Activated CD4-positive, alpha-beta memory T cell treated with anti-CD3 and anti-CD28 coated beads for 36 hours (primary cell): Measurements from ENCODE around the gene SETX. TPM values are rescaled to one million over a fixed set of nuclear protein-coding genes. Genes with fewer than 3 reads are reported as not detected.

Source experiments
- CTCF ChIA-PET: fragments of 350-600 bp; sonication (Branson Sonifier 250); formaldehyde crosslinking; loops from one replicate; lab custom pipeline; 2021; ENCODE audit warnings: antibody characterized with exemption, inconsistent platforms; lab: Charles Lee
- POLR2A ChIA-PET: fragments of 350-600 bp; sonication (Branson Sonifier 250); formaldehyde crosslinking; loops from one replicate; lab custom pipeline; 2021; ENCODE audit warnings: antibody characterized with exemption; lab: Charles Lee
- DNase-seq: peaks from one replicate; pipeline ENCODE4 v3.0.0-alpha.2; 2020
- H3K27ac Mint-ChIP-seq: one replicate; pipeline ENCODE4 v1.8.0; 2021; ENCODE audit warnings: mixed read lengths
- H3K27me3 Mint-ChIP-seq: one replicate; pipeline ENCODE4 v1.8.0; 2021; ENCODE audit warnings: mixed read lengths
- H3K36me3 Mint-ChIP-seq: one replicate; pipeline ENCODE4 v1.8.0; 2021; ENCODE audit warnings: mixed read lengths
- H3K4me1 Mint-ChIP-seq: one replicate; pipeline ENCODE4 v1.8.0; 2021; ENCODE audit warnings: low read depth, mixed read lengths
- H3K4me3 Mint-ChIP-seq: one replicate; pipeline ENCODE4 v1.8.0; 2021; ENCODE audit warnings: mild to moderate bottlenecking, mixed read lengths
- H3K9me3 Mint-ChIP-seq: one replicate; pipeline ENCODE4 v1.8.0; 2021; ENCODE audit warnings: mixed read lengths
- intact Hi-C: fragments of 100-400 bp; cut with micrococcal nuclease; formaldehyde crosslinking; loops from one replicate; pipeline ENCODE4 v1.15.1; 2023
- total RNA-seq, 2 experiments: library from RNA; stranded (reverse); gene quantifications; one replicate each; pipeline ENCODE4 v1.2.3, GENCODE V29; 2021

Gene SETX
- total RNA-seq, 2 experiments from 2014 or later: 41.6 to 42.3 TPM

DNA sequence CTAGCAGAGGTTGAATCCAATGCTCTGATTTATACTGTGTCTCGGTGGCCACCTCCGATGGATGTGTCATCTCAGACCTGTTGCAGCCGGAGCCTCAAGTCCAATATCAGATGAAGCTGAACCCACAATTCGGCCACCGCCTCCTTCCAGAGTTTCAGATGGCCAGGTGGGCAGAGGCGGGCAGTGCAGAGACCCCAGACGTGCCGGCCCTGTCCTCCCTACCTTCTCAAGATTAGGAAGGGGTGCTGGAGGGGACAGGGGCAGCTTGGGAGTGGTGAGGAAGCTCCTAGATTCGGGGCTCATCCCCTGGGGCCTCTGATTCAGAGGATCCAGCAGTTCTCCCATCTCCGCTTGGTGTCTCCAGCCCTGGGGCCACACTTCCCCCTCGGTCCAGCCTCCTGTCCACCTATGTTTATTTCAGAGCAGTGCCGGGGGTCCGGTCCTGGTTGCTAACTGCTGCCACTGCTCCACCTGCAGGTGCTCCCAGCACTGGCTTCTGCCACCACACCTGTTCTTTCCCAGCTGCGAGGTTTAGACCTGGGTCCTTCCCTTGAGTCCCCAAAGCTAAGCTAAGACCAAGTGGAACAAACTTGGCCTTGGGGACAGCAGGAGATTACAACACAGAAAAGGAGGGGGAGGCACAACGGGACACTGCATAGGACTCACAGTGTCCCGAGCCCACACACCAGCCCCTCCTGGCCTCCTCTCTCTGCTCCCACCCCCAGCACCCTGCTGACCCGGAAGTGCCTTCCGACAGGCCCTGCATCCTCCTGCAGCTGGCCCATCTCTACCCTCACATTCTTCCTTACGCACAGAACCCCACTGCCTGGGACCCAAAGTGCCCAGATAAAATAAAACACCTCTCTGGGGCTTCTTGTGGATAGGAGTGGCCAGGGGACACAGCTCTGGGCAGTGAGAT lies 111.4 kb downstream of the SETX start:
- no peak for DNase-seq
- peaks cover 8% of the 10 kb centered on the region for H3K4me1 Mint-ChIP-seq
- ChIA-PET POLR2A (no interaction called here), CTCF (interaction anchor here (1.2 kb wide), 1 partner anchor 9 kb away, joined by 5 read pairs; no protein-coding TSS in a partner anchor)
- intact Hi-C loops: no loop called here
- peaks cover 8% of the 10 kb centered on the region for H3K27me3 Mint-ChIP-seq
- H3K4me3 Mint-ChIP-seq: peak overlapping the region; percentile 20
- no peaks in the 10 kb centered on the region for H3K36me3 Mint-ChIP-seq
- H3K27ac Mint-ChIP-seq: no peak overlapping the region
- no peaks in the 10 kb centered on the region for H3K9me3 Mint-ChIP-seq

GRCh38 chr9:132242621-132243155 lies 112.1 kb downstream of the SETX start:
- no peaks in the 10 kb centered on the region for H3K9me3 Mint-ChIP-seq
- DNase-seq: no peak
- no peak overlapping the region for H3K27ac Mint-ChIP-seq
- H3K4me3 Mint-ChIP-seq: peak overlapping the region; percentile 84
- no peaks in the 10 kb centered on the region for H3K36me3 Mint-ChIP-seq
- H3K27me3 Mint-ChIP-seq: peaks cover 8% of the 10 kb centered on the region
- CTCF ChIA-PET: interaction anchor here (1.2 kb wide), 1 partner anchor 10 kb away, joined by 5 read pairs; no protein-coding TSS in a partner anchor
- peaks cover 8% of the 10 kb centered on the region for H3K4me1 Mint-ChIP-seq
- POLR2A ChIA-PET: no interaction called here
- intact Hi-C loops: no loop called here

DNA sequence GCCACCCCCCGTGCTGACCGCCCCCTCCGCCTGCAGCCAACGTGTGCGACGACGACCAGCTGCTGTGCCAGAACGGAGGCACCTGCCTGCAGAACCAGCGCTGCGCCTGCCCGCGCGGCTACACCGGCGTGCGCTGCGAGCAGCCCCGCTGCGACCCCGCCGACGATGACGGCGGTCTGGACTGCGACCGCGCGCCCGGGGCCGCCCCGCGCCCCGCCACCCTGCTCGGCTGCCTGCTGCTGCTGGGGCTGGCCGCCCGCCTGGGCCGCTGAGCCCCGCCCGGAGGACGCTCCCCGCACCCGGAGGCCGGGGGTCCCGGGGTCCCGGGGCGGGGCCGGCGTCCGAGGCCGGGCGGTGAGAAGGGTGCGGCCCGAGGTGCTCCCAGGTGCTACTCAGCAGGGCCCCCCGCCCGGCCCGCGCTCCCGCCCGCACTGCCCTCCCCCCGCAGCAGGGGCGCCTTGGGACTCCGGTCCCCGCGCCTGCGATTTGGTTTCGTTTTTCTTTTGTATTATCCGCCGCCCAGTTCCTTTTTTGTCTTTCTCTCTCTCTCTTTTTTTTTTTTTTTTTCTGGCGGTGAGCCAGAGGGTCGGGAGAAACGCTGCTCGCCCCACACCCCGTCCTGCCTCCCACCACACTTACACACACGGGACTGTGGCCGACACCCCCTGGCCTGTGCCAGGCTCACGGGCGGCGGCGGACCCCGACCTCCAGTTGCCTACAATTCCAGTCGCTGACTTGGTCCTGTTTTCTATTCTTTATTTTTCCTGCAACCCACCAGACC lies 112.8 kb downstream of the SETX start:
- CTCF ChIA-PET: interaction anchor here (0.6 to 10.1 kb wide), 10 partner anchors 10 to 502 kb away, joined by 3 to 179 read pairs (median 6); partner anchors contain the start of genes DDX31 and GTF3C4
- Mint-ChIP-seq H3K36me3 (no peaks in the 10 kb centered on the region), H3K27ac (no peak overlapping the region), H3K4me3 (peak overlapping the region; percentile 93), H3K27me3 (peaks cover 8% of the 10 kb centered on the region), H3K9me3 (no peaks in the 10 kb centered on the region), H3K4me1 (peaks cover 8% of the 10 kb centered on the region)
- intact Hi-C loops: loop anchor here (2.0 kb wide), 1 partner anchor 17 kb away; no protein-coding TSS in a partner anchor
- DNase-seq: peak; percentile 57
- POLR2A ChIA-PET: interaction anchor here (1.0 kb wide), 2 partner anchors 113 to 484 kb away, joined by 3 read pairs; partner anchors contain the start of gene SETX

DNA sequence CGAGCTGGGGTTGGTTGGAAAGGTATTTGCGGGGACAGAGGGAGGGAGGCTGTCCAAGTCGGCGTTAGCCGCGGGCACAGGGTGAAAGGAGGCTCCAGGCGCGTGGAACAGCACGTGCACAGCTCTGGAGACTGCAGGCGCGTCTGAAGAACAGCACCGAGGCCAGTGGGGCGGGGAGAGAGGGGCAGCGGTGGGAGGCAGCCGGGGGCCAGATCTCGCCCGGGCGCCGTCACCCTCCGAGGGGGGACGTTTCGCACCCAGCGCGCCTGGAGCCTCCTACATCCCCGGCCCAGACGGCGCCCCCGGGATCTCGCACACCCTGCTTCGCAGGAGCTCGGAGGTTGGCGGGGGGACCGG lies 113.3 kb downstream of the SETX start:
- peak overlapping the region; percentile 93 for H3K4me3 Mint-ChIP-seq
- CTCF ChIA-PET: interaction anchor here (0.6 to 10.1 kb wide), 10 partner anchors 11 to 501 kb away, joined by 3 to 179 read pairs (median 6); partner anchors contain the start of genes DDX31 and GTF3C4
- H3K27ac Mint-ChIP-seq: peak overlapping the region; percentile 45
- H3K36me3 Mint-ChIP-seq: no peaks in the 10 kb centered on the region
- intact Hi-C loops: loop anchor here (2.0 kb wide), 1 partner anchor 17 kb away; no protein-coding TSS in a partner anchor
- DNase-seq: no peak
- H3K4me1 Mint-ChIP-seq: peaks cover 8% of the 10 kb centered on the region
- POLR2A ChIA-PET: interaction anchor here (1.0 kb wide), 2 partner anchors 113 to 483 kb away, joined by 3 read pairs; partner anchors contain the start of gene SETX
- H3K27me3 Mint-ChIP-seq: peaks cover 6% of the 10 kb centered on the region
- no peaks in the 10 kb centered on the region for H3K9me3 Mint-ChIP-seq

DNA sequence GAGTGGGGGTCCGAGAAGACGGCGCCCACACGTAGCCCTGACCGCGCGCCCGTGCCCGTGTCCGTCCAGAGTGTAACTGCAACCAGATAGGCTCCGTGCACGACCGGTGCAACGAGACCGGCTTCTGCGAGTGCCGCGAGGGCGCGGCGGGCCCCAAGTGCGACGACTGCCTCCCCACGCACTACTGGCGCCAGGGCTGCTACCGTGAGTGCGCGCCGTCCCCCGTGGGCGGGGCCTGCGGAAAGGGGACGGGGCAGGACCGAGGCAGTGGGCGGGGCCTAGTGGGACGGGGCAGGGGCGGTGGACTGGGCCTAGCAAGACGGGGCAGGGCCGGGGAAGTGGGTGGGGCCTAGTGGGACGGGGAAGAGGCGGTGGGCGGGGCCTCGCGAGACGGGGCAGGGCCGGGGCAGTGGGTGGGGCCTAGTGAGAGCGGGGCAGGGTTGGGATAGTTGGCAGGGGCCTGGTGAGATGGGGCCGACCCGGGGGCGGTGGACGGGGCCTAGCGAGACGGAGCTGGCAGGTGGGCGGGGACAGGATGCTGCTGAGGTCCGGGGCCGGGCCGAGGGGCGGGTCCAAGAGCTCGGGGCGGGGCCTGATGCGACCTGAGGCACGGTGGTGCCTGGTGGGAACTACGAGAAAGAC lies 113.8 kb downstream of the SETX start:
- ChIA-PET POLR2A (interaction anchor here (1.0 kb wide), 2 partner anchors 114 to 483 kb away, joined by 3 read pairs; partner anchors contain the start of gene SETX), CTCF (interaction anchor here (0.6 to 10.1 kb wide), 11 partner anchors 11 to 501 kb away, joined by 3 to 179 read pairs (median 8); partner anchors contain the start of genes DDX31 and GTF3C4)
- DNase-seq: peak; percentile 99
- Mint-ChIP-seq H3K4me1 (peaks cover 8% of the 10 kb centered on the region), H3K36me3 (no peaks in the 10 kb centered on the region), H3K4me3 (peak overlapping the region; percentile 93), H3K9me3 (no peaks in the 10 kb centered on the region), H3K27ac (peak overlapping the region; percentile 45), H3K27me3 (peaks cover 6% of the 10 kb centered on the region)
- intact Hi-C loops: loop anchor here (2.0 kb wide), 1 partner anchor 18 kb away; no protein-coding TSS in a partner anchor

GRCh38 chr9:132239999-132240840 lies 114.6 kb downstream of the SETX start:
- Mint-ChIP-seq H3K27me3 (peaks cover 4% of the 10 kb centered on the region), H3K27ac (no peak overlapping the region), H3K4me1 (peaks cover 8% of the 10 kb centered on the region), H3K4me3 (no peak overlapping the region), H3K9me3 (no peaks in the 10 kb centered on the region), H3K36me3 (no peaks in the 10 kb centered on the region)
- ChIA-PET CTCF (interaction anchor here (0.8 to 10.1 kb wide), 7 partner anchors 13 to 485 kb away, joined by 3 to 179 read pairs (median 8); no protein-coding TSS in a partner anchor), POLR2A (interaction anchor here (0.5 kb wide), 1 partner anchor 202 kb away, joined by 3 read pairs; no protein-coding TSS in a partner anchor)
- intact Hi-C loops: loop anchor here (2.0 kb wide), 1 partner anchor 19 kb away; no protein-coding TSS in a partner anchor
- DNase-seq: no peak

GRCh38 chr9:132239518-132239917 lies 115.3 kb downstream of the SETX start:
- DNase-seq: no peak
- ChIA-PET POLR2A (no interaction called here), CTCF (interaction anchor here (0.8 to 10.1 kb wide), 6 partner anchors 13 to 484 kb away, joined by 3 to 179 read pairs (median 6); no protein-coding TSS in a partner anchor)
- no peaks in the 10 kb centered on the region for H3K36me3 Mint-ChIP-seq
- peaks cover 4% of the 10 kb centered on the region for H3K27me3 Mint-ChIP-seq
- H3K4me3 Mint-ChIP-seq: no peak overlapping the region
- peaks cover 8% of the 10 kb centered on the region for H3K4me1 Mint-ChIP-seq
- no peaks in the 10 kb centered on the region for H3K9me3 Mint-ChIP-seq
- intact Hi-C loops: no loop called here
- H3K27ac Mint-ChIP-seq: no peak overlapping the region

DNA sequence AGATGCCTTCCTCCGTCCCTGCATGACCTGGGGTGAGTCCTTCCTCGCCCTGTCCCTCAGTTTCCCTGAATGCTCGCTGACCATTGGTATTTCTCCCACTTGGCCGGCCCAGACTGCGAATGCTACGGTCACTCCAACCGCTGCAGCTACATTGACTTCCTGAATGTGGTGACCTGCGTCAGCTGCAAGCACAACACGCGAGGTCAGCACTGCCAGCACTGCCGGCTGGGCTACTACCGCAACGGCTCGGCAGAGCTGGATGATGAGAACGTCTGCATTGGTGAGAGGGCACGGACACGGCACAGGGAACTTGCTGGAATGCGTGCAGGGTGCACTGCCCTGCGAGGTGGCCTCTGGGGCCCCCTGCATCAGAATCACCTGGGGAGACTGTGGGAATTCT lies 115.8 kb downstream of the SETX start:
- POLR2A ChIA-PET: interaction anchor here (0.8 kb wide), 1 partner anchor 482 kb away, joined by 4 read pairs; no protein-coding TSS in a partner anchor
- H3K36me3 Mint-ChIP-seq: no peaks in the 10 kb centered on the region
- H3K4me3 Mint-ChIP-seq: no peak overlapping the region
- CTCF ChIA-PET: interaction anchor here (0.8 to 10.1 kb wide), 7 partner anchors 14 to 483 kb away, joined by 3 to 179 read pairs (median 5); no protein-coding TSS in a partner anchor
- intact Hi-C loops: no loop called here
- peaks cover 4% of the 10 kb centered on the region for H3K27me3 Mint-ChIP-seq
- H3K9me3 Mint-ChIP-seq: no peaks in the 10 kb centered on the region
- no peak for DNase-seq
- no peak overlapping the region for H3K27ac Mint-ChIP-seq
- H3K4me1 Mint-ChIP-seq: peaks cover 8% of the 10 kb centered on the region

DNA sequence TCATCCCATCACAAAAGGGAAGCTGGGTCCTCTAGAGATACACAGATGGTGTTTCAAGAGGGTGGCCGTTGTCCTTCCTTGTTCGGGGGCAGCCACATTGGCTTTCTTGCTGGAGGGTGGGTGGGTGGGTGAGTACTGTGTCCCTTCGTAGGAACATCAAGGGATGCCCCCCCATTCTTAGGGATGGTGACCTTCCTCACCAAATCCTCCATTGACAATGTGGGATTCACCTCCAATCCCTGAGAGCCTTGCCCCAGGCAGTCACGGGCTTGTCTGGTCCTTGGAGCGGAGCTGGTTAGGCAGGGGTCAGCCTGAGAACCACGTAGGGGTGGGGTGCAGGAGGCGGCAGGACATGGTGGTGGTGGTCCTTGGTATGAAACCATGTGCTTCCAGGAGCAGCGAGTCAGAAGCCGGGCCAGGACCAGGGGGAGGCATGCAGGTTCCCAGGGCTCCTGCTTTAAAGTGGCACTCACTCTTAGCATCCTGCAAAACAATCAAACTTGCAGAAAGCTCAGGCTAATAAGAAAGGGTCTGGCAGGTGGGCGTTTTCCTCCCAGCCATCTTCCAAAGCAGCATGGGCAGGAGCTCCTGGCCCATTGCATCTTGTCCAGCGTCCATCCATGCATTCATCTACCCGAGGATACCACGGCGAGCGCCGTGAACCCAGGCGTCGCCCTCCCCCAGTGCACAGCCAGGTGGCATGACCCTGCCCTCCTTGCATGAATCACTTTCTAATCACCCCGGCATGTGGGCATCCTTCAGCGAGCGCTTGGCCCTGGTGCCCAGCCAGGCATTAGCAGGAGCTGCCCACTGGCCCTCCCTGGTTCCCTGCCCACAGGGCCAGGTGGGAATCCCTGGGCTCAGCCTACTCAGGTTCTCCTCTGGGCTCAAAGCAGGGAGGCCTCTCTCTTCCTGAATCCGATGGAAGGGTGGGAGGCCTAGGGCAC lies 116.5 kb downstream of the SETX start:
- H3K9me3 Mint-ChIP-seq: no peaks in the 10 kb centered on the region
- CTCF ChIA-PET: interaction anchor here (1.0 to 10.1 kb wide), 8 partner anchors 9 to 478 kb away, joined by 3 to 179 read pairs (median 6); no protein-coding TSS in a partner anchor
- no peak overlapping the region for H3K27ac Mint-ChIP-seq
- peaks cover 8% of the 10 kb centered on the region for H3K4me1 Mint-ChIP-seq
- no peaks in the 10 kb centered on the region for H3K36me3 Mint-ChIP-seq
- peaks cover 2% of the 10 kb centered on the region for H3K27me3 Mint-ChIP-seq
- no peak overlapping the region for H3K4me3 Mint-ChIP-seq
- POLR2A ChIA-PET: interaction anchor here (0.8 kb wide), 1 partner anchor 481 kb away, joined by 4 read pairs; no protein-coding TSS in a partner anchor
- intact Hi-C loops: no loop called here
- no peak for DNase-seq
